ENCODE results near the gene ASIC4.

ASIC4 gene, protein sequence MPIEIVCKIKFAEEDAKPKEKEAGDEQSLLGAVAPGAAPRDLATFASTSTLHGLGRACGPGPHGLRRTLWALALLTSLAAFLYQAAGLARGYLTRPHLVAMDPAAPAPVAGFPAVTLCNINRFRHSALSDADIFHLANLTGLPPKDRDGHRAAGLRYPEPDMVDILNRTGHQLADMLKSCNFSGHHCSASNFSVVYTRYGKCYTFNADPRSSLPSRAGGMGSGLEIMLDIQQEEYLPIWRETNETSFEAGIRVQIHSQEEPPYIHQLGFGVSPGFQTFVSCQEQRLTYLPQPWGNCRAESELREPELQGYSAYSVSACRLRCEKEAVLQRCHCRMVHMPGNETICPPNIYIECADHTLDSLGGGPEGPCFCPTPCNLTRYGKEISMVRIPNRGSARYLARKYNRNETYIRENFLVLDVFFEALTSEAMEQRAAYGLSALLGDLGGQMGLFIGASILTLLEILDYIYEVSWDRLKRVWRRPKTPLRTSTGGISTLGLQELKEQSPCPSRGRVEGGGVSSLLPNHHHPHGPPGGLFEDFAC

DNA sequence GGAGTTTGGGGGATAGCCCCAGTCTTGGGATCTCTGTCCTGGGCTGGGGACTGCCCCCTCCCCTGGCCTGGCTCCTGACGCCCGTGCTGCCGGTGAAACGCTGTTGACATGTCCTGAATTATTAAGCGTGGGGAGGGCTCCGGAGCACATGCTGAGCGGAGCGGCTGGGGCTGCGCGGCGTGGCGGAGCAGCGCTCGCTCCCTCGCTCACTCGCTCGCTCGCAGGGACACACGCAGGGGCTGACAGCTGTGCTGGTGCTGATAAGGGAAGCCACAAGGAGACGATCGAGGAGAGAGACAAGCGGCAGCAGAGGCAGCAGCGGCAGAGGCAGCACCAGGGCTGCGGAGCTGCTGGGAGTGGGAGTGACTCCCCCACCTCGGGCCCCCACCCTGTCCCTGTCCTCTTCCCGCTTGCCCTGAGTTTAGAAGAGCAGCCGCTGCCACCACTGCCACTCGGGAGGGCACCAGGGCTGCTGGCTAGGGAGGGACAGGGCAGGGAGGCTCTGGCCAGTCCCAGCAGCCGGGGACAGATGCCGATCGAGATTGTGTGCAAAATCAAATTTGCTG, at the start of gene ASIC4:
Gene ASIC4, plus strand, starts transcription at position 287 of the 566 bp plus-strand sequence. Its CDS starts 243 bp downstream, at position 530.
- DNase-seq (ENCODE audit: low read depth): no peak

DNA sequence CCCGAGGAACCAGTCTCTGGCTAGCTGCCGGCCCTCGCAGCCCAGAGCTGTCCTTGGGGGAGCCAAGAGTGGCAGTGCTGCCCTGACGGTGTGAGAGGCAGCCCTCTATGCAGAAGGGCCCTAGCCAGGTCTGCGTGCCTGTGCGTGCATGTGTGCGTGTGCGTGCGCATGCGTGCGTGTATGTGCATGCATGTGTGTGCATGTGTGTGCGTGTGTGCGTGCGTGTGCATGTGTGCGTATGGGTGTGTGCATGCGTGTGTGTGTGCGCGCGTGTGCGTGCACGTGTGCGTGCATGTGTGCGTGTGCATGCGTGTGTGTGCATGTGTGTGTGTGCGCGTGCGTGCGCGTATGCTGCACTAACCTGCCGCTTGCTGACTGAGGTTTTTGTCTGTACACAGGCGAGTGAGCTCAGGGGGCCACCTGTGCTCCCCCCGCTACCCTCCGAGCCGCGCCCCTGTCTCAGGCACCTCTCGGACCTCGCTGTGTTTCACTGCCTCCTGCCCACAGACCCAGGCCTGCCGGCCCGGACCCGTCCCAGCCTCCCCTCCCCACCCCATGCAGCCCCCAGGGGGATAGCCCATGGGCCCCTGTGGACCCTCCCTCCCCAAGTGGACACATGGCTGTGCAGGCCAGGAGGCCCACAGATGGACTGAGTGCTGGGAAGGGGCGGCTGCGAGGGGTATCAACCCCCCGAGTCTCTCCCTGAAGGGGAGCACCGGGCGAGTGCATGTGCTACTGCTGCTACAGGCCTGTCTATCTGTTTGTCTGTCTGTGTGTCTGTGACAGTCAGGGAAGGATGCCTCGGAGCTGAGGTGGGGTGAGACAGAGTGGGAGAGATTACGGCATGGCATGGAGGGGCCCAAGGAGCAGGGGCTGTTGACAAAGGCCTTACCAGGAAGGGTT, 48.4 kb upstream of the ASIC4 start:
- DNase-seq (ENCODE audit: low read depth): no peak

DNA sequence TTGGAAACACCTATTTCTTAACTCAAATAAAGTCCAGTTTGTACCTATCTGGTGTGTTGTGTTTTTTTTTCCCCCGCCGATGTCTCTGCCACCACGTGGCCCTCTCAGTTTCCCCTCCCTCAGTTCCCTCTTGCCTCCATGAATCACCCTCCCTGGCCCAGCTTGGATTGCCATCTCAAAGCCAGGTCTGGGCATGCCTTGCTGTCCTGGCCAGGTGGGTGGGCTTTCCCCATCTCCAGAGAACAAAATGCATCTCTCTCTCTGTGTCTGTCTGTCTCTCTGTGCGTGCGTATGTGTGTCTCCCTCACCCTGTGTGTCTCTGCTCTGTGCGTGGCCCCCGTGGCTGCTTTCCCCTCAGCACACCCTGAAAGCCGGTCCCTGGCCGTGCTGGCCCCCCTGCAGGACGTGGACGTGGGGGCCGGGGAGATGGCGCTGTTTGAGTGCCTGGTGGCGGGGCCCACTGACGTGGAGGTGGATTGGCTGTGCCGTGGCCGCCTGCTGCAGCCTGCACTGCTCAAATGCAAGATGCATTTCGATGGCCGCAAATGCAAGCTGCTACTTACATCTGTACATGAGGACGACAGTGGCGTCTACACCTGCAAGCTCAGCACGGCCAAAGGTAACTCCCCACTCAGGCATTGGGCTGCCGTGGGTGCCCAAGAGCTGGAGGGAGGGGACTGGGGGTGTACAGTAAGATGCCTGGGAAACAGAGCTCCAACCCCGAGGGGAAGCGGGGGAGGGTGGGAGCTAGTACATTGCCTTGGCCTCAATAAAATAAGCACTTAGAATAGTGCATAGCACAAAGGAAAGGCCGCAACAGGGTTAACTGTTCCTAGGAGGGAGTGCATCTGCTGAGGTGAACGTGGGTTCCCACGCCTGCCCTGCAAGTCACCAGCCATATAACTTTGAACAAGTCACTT, 47.2 kb upstream of the ASIC4 start:
- no peak for DNase-seq (ENCODE audit: low read depth)

DNA sequence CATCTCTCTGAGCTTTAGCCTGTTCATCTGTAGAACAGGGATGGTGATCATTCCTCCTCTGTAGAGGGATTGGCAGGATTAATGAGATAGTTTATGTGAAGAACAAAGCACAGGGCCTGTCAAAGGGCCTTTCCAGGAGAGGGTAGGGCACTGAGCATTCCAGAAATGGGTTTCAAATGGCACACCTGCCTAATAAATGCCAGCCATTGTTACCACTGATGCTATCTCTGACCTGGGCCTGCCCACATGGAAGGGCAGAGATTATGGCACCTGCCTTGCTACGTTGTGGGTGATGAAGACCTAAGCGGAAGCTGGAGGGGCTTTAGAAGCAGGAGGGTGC, 46.6 kb upstream of the ASIC4 start:
- no peak for DNase-seq (ENCODE audit: low read depth)

DNA sequence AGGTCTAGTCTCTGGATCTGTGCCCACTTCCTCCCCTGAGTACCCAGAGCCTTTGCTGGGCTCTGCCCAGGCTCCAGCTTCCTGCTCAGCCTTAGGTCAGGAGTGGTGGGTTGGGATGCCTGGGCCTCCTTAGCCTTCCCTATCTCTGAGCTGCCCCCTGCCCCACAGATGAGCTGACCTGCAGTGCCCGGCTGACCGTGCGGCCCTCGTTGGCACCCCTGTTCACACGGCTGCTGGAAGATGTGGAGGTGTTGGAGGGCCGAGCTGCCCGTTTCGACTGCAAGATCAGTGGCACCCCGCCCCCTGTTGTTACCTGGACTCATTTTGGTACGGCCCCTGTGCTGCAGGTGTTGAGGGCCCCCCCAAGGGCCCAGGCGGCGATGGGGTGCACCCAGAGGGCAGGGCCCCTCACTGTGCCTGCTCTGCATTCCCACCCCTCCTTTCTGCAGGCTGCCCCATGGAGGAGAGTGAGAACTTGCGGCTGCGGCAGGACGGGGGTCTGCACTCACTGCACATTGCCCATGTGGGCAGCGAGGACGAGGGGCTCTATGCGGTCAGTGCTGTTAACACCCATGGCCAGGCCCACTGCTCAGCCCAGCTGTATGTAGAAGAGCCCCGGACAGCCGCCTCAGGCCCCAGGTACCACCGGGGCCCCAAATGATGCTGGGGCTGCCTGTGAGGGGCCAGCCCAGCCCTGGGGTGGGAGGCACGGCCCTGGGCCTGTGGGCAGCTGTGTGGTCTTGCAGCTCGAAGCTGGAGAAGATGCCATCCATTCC, 45.7 kb upstream of the ASIC4 start:
- DNase-seq (ENCODE audit: low read depth): no peak

DNA sequence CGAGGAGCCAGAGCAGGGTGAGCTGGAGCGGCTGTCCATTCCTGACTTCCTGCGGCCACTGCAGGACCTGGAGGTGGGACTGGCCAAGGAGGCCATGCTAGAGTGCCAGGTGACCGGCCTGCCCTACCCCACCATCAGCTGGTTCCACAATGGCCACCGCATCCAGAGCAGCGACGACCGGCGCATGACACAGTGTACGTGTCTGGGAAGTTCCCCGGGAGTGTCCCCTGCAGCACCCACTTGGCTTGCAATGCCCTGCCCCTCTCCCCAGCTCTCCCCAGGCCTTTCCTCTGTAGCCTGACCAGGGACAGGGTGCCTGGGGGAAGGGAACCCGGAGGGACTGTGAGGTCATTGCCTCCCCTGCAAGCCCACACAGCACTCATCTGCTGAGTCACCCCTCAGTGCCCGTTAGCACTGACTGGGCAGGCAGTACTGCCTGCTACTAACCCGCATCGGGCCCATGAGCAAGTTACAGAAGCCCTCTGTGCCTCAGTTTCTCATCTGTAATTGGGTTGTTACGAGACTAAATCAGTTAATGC, 45.0 kb upstream of the ASIC4 start:
- no peak for DNase-seq (ENCODE audit: low read depth)

DNA sequence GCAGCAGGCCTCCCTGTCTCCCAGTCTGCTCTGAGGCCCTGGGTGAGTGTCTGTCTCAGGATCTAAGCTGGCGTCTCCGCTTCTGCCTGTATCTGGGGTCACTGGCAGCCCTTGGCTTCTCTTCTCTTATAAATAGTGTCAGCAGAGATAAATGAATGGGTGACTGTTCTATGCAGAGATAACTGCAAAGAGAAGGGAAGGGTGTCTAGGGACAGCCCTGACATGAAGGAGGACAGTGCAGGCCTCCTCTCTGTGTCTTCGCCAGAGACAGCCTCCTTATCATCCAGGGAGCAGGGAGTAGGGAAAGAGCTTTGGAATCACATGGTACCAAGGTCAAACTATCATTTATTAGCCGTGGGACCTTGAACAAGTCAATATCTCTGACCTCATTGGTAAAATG, 43.9 kb upstream of the ASIC4 start:
- no peak for DNase-seq (ENCODE audit: low read depth)

DNA sequence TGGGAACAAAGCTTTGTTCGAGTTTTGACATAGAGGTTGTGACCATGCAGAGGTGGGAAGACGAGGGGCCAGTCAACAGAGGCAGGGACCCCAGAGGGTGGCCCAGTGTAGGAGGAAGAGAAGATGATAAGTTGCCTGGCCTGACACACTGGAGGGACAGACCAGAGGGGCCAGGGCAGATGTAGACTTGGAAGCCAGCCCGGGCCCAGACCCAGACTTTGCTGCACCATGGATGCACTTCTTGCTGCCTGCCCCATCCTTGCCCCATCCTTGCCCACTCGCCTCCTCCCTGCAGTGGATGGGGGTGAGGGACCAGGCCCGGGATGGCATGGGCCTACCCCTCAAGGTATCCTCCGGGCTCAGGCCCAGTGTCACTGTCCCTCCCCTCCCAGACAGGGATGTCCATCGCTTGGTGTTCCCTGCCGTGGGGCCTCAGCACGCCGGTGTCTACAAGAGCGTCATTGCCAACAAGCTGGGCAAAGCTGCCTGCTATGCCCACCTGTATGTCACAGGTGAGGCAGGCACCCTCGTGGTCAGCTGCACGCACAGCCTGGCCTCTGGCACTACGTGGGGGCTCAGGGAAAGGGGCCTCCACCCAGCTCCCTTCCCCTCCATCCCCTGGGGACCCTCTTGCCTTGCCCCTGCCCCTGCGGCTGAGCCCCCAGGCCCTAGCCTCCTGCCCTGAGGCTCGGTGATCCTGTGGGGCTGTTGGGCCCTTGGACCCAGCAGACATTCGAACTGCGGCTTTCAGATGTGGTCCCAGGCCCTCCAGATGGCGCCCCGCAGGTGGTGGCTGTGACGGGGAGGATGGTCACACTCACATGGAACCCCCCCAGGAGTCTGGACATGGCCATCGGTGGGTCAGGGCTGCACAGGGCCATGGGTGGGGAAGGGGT, 42.6 kb upstream of the ASIC4 start:
- DNase-seq (ENCODE audit: low read depth): no peak

DNA sequence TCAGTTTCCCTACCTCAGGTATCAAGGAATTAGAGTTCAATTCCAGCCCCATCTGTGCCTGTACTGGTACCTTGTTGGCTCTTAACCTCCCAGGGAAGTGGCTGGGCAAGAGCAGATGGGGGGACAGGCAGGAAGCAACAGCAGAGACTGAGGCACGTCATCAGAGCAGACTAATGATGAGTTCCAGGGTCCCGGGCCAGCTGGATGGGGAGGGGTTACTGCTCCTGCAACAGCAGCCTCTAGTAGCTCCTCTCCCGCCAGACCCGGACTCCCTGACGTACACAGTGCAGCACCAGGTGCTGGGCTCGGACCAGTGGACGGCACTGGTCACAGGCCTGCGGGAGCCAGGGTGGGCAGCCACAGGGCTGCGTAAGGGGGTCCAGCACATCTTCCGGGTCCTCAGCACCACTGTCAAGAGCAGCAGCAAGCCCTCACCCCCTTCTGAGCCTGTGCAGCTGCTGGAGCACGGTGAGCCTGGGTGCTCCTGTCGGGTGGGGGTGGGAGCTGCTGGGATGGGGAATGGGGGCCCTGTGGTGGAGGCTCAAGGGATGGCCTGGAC, 41.6 kb upstream of the ASIC4 start:
- no peak for DNase-seq (ENCODE audit: low read depth)

DNA sequence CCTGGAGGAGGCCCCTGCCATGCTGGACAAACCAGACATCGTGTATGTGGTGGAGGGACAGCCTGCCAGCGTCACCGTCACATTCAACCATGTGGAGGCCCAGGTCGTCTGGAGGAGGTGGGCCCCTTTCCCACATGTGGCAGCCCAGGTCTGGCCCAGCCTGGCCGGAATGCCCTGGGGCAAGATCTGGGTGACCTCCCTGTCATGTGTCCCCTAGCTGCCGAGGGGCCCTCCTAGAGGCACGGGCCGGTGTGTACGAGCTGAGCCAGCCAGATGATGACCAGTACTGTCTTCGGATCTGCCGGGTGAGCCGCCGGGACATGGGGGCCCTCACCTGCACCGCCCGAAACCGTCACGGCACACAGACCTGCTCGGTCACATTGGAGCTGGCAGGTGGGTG, 40.8 kb upstream of the ASIC4 start:
- DNase-seq (ENCODE audit: low read depth): no peak

DNA sequence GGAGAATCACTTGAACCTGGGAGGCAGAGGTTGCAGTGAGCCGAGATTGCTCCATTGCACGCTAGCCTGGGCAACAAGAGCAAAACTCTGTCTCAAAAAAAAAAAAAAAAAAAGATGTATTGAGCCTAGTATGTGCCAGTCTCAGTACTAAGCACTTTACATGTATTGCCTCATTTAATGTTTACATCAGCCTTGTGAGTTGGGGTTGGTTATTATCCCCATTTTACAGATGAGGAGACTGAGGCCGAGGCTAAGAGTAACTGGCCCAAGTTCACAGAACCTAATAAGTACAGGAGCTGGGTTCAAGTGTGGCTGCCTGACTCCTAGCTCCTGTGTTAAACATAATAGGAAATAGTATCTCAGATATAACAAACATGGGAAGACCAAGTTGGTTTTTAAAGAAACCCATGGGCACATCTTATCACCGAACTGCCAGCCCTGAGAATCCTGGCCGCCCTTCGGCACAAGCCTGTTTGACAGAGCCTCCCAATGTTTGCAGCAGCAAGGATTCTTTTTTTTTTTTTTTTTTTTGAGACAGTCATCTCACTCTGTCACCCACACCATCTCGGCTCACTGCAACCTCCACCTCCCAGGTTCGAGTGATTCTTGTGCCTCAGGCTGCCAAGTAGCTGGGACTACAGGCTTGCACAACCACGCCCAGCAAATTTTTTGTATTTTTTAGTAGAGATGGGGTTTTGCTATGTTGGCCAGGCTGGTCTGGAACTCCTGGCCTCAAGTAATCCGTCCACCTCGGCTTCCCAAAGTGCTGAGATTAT, 39.8 kb upstream of the ASIC4 start:
- no peak for DNase-seq (ENCODE audit: low read depth)

DNA sequence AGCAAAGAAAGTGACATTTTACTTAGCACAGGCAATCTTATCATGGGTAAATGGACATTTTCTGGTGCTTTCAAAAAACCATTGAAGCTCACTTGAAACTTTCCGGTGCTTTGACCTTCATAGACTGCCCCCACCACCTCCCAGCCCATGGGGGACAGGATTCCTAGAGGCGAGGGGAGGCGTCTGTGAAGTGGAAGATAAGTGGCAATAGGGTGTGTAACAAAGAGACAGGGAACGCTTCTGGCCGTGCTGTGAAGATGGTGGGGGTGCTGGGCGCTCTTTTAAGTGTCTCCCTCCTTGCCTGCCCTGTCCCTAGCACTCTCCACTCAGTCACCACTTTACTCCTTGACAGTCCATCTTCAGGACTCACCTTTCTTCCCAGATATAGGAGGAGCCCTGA, 39.0 kb upstream of the ASIC4 start:
- DNase-seq (ENCODE audit: low read depth): no peak

DNA sequence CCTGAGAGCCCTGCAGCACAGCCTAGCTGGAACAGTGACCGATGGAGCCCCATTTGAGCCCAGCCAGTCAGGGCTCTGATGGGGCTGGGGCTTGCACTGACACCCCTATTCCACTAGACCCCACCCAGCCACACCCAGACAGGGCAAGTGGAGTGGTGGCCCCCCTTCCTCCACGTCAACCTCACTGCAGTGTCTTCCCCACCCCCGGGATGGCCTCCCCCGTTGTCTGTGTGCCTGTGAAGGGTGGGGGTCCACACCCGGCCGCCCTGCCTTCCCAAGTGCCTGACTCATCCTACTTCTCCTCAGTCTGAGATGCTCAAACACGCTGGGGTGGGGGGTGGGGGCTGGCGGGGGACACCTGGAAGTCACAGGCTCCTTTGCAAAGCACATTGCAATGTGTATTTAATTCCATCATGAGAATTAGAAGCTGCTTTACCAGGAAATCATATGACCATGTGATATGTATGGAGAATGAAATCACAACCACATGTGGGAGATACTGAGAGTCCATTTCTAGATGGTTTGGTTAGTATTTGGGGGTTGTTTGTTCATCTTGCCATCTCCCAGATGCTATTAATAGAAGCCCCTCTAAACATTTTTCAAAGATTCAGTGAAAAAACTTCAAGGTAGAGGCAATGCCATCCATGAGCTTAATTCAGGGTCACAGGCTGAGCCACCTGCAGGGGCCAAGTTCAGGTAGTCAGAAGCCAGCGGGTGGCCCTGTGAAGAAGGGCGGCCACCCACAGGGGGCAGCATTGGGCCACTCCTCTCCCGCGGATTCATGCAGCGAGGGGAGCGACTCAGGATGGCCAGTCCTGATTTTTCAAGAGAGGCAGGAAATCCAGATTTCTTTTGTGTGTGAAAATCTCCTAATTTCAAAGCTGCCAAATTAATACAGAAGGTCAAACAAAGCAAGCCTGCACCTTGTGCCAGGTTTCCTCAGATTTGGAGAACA, 38.3 kb upstream of the ASIC4 start:
- DNase-seq (ENCODE audit: low read depth): no peak

DNA sequence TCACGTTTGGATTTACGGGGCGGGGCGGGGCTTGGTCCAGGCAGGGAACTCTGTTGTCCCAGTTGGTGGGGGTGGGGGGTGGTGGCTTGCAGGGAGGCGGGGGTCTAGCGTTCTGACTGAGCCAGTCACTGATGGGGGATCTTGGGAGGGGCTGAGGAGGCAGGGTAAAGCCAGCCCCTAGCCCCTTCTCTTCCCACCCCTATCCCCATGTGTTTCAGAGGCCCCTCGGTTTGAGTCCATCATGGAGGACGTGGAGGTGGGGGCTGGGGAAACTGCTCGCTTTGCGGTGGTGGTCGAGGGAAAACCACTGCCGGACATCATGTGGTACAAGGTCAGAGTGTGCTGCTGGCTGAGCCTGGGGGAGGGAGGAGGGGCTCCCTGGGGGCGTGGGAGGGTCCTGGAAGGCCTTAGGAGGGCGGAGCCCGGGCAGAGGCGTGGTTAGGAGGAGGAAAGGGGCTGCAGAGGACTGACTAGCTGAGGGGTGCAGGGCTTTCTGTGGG, 37.6 kb upstream of the ASIC4 start:
- DNase-seq (ENCODE audit: low read depth): no peak

DNA sequence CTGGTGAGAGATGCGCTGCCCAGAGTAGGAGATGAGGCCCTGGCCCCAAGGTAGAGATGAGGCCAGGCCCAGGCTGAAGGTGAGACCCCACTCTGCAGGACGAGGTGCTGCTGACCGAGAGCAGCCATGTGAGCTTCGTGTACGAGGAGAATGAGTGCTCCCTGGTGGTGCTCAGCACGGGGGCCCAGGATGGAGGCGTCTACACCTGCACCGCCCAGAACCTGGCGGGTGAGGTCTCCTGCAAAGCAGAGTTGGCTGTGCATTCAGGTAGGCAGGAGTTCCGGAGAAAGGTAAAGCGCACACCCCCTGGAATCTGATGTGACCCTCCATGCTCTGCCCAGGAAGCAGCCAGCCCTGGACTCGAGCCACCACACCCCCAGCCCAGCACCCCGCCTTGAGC, 37.1 kb upstream of the ASIC4 start:
- DNase-seq (ENCODE audit: low read depth): no peak

DNA sequence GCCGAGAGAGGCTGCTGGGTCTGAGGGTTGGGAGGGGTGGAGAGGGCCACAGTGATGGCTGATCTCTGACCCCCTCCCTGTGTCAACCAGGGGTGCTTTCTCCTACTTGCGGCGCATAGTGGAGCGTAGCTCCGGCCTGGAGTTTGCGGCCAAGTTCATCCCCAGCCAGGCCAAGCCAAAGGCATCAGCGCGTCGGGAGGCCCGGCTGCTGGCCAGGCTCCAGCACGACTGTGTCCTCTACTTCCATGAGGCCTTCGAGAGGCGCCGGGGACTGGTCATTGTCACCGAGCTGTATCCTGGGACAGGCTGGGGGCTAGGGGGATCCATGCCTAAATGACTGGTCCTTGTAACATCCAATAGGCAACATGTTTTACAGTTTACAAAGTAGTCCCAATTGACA, 36.5 kb upstream of the ASIC4 start:
- DNase-seq (ENCODE audit: low read depth): no peak

DNA sequence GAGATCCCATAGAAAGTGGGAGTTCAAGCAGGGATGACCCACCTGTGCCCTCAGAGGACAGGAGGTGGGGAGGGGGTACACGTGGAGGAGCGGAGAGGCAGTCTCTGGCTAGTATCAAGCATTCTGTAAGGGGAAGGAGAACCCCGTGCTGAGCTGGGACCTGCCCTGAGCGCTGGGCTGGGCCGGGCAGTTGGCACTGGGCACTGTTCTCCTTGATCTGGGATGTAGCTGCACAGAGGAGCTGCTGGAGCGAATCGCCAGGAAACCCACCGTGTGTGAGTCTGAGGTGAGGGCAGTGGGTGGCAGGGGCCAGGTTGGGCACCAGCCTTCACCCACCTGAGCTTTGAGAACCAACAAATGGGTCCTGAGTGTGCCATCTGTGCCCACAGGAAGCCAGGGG, 35.4 kb upstream of the ASIC4 start:
- DNase-seq (ENCODE audit: low read depth): no peak

Data from GM04503 (cell line).